ENCODE measurements around the gene RFX8.

Gene RFX8

GRCh38 chr2:101403745-101404144 lies 71.2 kb downstream of the RFX8 start:
- H3K36me3 ChIP-seq (ENCODE audit: control insufficient read depth in 5 of 5, insufficient read depth in 5 of 5, low read length in 5 of 5): no peaks in the 10 kb centered on the region
- no peak overlapping the region for H3K27ac ChIP-seq (ENCODE audit: low read depth, low read length)
- no peak overlapping the region for H3K4me3 ChIP-seq (ENCODE audit: low read depth in 1 of 5, low read length in 5 of 5)
- no peak overlapping the region for H3K9ac ChIP-seq (ENCODE audit: low read length in 5 of 5)
- peaks cover 0 to 11% (median 0%) of the 10 kb centered on the region in 5 donors for H3K4me1 ChIP-seq (ENCODE audit: control insufficient read depth in 5 of 5, insufficient read depth in 5 of 5, low read length in 5 of 5)
- H3K9me3 ChIP-seq (ENCODE audit: control insufficient read depth in 5 of 5, low read length in 5 of 5): no peaks in the 10 kb centered on the region
- H3K27me3 ChIP-seq (ENCODE audit: control insufficient read depth in 5 of 5, insufficient read depth in 4 of 5, low read length in 5 of 5): peaks cover 0 to 16% (median 4%) of the 10 kb centered on the region in 5 donors

- H3K27me3 ChIP-seq (ENCODE audit: control insufficient read depth in 5 of 5, insufficient read depth in 4 of 5, low read length in 5 of 5): peaks cover 0 to 19% (median 5%) of the 10 kb centered on the region in 5 donors
- no peak overlapping the region for H3K9ac ChIP-seq (ENCODE audit: low read length in 5 of 5)
- peaks cover 0 to 11% (median 0%) of the 10 kb centered on the region in 5 donors for H3K4me1 ChIP-seq (ENCODE audit: control insufficient read depth in 5 of 5, insufficient read depth in 5 of 5, low read length in 5 of 5)
- no peak overlapping the region for H3K27ac ChIP-seq (ENCODE audit: low read depth, low read length)
- H3K4me3 ChIP-seq (ENCODE audit: low read depth in 1 of 5, low read length in 5 of 5): no peak overlapping the region
- H3K36me3 ChIP-seq (ENCODE audit: control insufficient read depth in 5 of 5, insufficient read depth in 5 of 5, low read length in 5 of 5): no peaks in the 10 kb centered on the region
- H3K9me3 ChIP-seq (ENCODE audit: control insufficient read depth in 5 of 5, low read length in 5 of 5): no peaks in the 10 kb centered on the region
These were observed 72.3 kb downstream of the RFX8 start for GRCh38 chr2:101402630-101403029.

GRCh38 chr2:101401906-101402305 lies 73.0 kb downstream of the RFX8 start:
- H3K4me3 ChIP-seq (ENCODE audit: low read depth in 1 of 5, low read length in 5 of 5): no peak overlapping the region
- peaks cover 0 to 11% (median 0%) of the 10 kb centered on the region in 5 donors for H3K4me1 ChIP-seq (ENCODE audit: control insufficient read depth in 5 of 5, insufficient read depth in 5 of 5, low read length in 5 of 5)
- H3K27ac ChIP-seq (ENCODE audit: low read depth, low read length): no peak overlapping the region
- peaks cover 0 to 19% (median 5%) of the 10 kb centered on the region in 5 donors for H3K27me3 ChIP-seq (ENCODE audit: control insufficient read depth in 5 of 5, insufficient read depth in 4 of 5, low read length in 5 of 5)
- no peaks in the 10 kb centered on the region for H3K36me3 ChIP-seq (ENCODE audit: control insufficient read depth in 5 of 5, insufficient read depth in 5 of 5, low read length in 5 of 5)
- no peak overlapping the region for H3K9ac ChIP-seq (ENCODE audit: low read length in 5 of 5)
- no peaks in the 10 kb centered on the region for H3K9me3 ChIP-seq (ENCODE audit: control insufficient read depth in 5 of 5, low read length in 5 of 5)

GRCh38 chr2:101401326-101401665 lies 73.6 kb downstream of the RFX8 start:
- Histone ChIP-seq H3K27me3 (ENCODE audit: control insufficient read depth in 5 of 5, insufficient read depth in 4 of 5, low read length in 5 of 5) (peaks cover 0 to 19% (median 5%) of the 10 kb centered on the region in 5 donors), H3K9ac (ENCODE audit: low read length in 5 of 5) (no peak overlapping the region), H3K4me3 (ENCODE audit: low read depth in 1 of 5, low read length in 5 of 5) (no peak overlapping the region), H3K9me3 (ENCODE audit: control insufficient read depth in 5 of 5, low read length in 5 of 5) (no peaks in the 10 kb centered on the region), H3K27ac (ENCODE audit: low read depth, low read length) (no peak overlapping the region), H3K4me1 (ENCODE audit: control insufficient read depth in 5 of 5, insufficient read depth in 5 of 5, low read length in 5 of 5) (peaks cover 0 to 11% (median 0%) of the 10 kb centered on the region in 5 donors), H3K36me3 (ENCODE audit: control insufficient read depth in 5 of 5, insufficient read depth in 5 of 5, low read length in 5 of 5) (no peaks in the 10 kb centered on the region)

- Histone ChIP-seq H3K4me1 (ENCODE audit: control insufficient read depth in 5 of 5, insufficient read depth in 5 of 5, low read length in 5 of 5) (peaks cover 0 to 11% (median 0%) of the 10 kb centered on the region in 5 donors), H3K9me3 (ENCODE audit: control insufficient read depth in 5 of 5, low read length in 5 of 5) (no peaks in the 10 kb centered on the region), H3K27ac (ENCODE audit: low read depth, low read length) (no peak overlapping the region), H3K4me3 (ENCODE audit: low read depth in 1 of 5, low read length in 5 of 5) (no peak overlapping the region), H3K9ac (ENCODE audit: low read length in 5 of 5) (no peak overlapping the region), H3K36me3 (ENCODE audit: control insufficient read depth in 5 of 5, insufficient read depth in 5 of 5, low read length in 5 of 5) (no peaks in the 10 kb centered on the region), H3K27me3 (ENCODE audit: control insufficient read depth in 5 of 5, insufficient read depth in 4 of 5, low read length in 5 of 5) (peaks cover 0 to 19% (median 5%) of the 10 kb centered on the region in 5 donors)
These were observed 74.2 kb downstream of the RFX8 start for GRCh38 chr2:101400506-101401325.

GRCh38 chr2:101400048-101400447 lies 74.9 kb downstream of the RFX8 start:
- Histone ChIP-seq H3K9ac (ENCODE audit: low read length in 5 of 5) (no peak overlapping the region), H3K36me3 (ENCODE audit: control insufficient read depth in 5 of 5, insufficient read depth in 5 of 5, low read length in 5 of 5) (no peaks in the 10 kb centered on the region), H3K4me1 (ENCODE audit: control insufficient read depth in 5 of 5, insufficient read depth in 5 of 5, low read length in 5 of 5) (peaks cover 0 to 11% (median 0%) of the 10 kb centered on the region in 5 donors), H3K27ac (ENCODE audit: low read depth, low read length) (no peak overlapping the region), H3K27me3 (ENCODE audit: control insufficient read depth in 5 of 5, insufficient read depth in 4 of 5, low read length in 5 of 5) (peaks cover 0 to 19% (median 5%) of the 10 kb centered on the region in 5 donors), H3K9me3 (ENCODE audit: control insufficient read depth in 5 of 5, low read length in 5 of 5) (no peaks in the 10 kb centered on the region), H3K4me3 (ENCODE audit: low read depth in 1 of 5, low read length in 5 of 5) (no peak overlapping the region)

- no peak overlapping the region for H3K9ac ChIP-seq (ENCODE audit: low read length in 5 of 5)
- H3K4me3 ChIP-seq (ENCODE audit: low read depth in 1 of 5, low read length in 5 of 5): no peak overlapping the region
- H3K4me1 ChIP-seq (ENCODE audit: control insufficient read depth in 5 of 5, insufficient read depth in 5 of 5, low read length in 5 of 5): peaks cover 0 to 11% (median 0%) of the 10 kb centered on the region in 5 donors
- H3K27ac ChIP-seq (ENCODE audit: low read depth, low read length): no peak overlapping the region
- peaks cover 0 to 17% (median 5%) of the 10 kb centered on the region in 5 donors for H3K27me3 ChIP-seq (ENCODE audit: control insufficient read depth in 5 of 5, insufficient read depth in 4 of 5, low read length in 5 of 5)
- H3K9me3 ChIP-seq (ENCODE audit: control insufficient read depth in 5 of 5, low read length in 5 of 5): no peaks in the 10 kb centered on the region
- no peaks in the 10 kb centered on the region for H3K36me3 ChIP-seq (ENCODE audit: control insufficient read depth in 5 of 5, insufficient read depth in 5 of 5, low read length in 5 of 5)
These were observed 75.7 kb downstream of the RFX8 start for GRCh38 chr2:101399021-101399799.

GRCh38 chr2:101398116-101398821 lies 76.6 kb downstream of the RFX8 start:
- H3K9ac ChIP-seq (ENCODE audit: low read length in 5 of 5): no peak overlapping the region
- peaks cover 0 to 23% (median 5%) of the 10 kb centered on the region in 5 donors for H3K27me3 ChIP-seq (ENCODE audit: control insufficient read depth in 5 of 5, insufficient read depth in 4 of 5, low read length in 5 of 5)
- H3K9me3 ChIP-seq (ENCODE audit: control insufficient read depth in 5 of 5, low read length in 5 of 5): no peaks in the 10 kb centered on the region
- no peaks in the 10 kb centered on the region for H3K36me3 ChIP-seq (ENCODE audit: control insufficient read depth in 5 of 5, insufficient read depth in 5 of 5, low read length in 5 of 5)
- no peak overlapping the region for H3K27ac ChIP-seq (ENCODE audit: low read depth, low read length)
- peaks cover 0 to 11% (median 0%) of the 10 kb centered on the region in 5 donors for H3K4me1 ChIP-seq (ENCODE audit: control insufficient read depth in 5 of 5, insufficient read depth in 5 of 5, low read length in 5 of 5)
- no peak overlapping the region for H3K4me3 ChIP-seq (ENCODE audit: low read depth in 1 of 5, low read length in 5 of 5)

GRCh38 chr2:101396316-101396717 lies 78.6 kb downstream of the RFX8 start:
- Histone ChIP-seq H3K9ac (ENCODE audit: low read length in 5 of 5) (no peak overlapping the region), H3K9me3 (ENCODE audit: control insufficient read depth in 5 of 5, low read length in 5 of 5) (no peaks in the 10 kb centered on the region), H3K27me3 (ENCODE audit: control insufficient read depth in 5 of 5, insufficient read depth in 4 of 5, low read length in 5 of 5) (peaks cover 0 to 19% (median 4%) of the 10 kb centered on the region in 5 donors), H3K4me3 (ENCODE audit: low read depth in 1 of 5, low read length in 5 of 5) (no peak overlapping the region), H3K27ac (ENCODE audit: low read depth, low read length) (no peak overlapping the region), H3K36me3 (ENCODE audit: control insufficient read depth in 5 of 5, insufficient read depth in 5 of 5, low read length in 5 of 5) (no peaks in the 10 kb centered on the region), H3K4me1 (ENCODE audit: control insufficient read depth in 5 of 5, insufficient read depth in 5 of 5, low read length in 5 of 5) (peaks cover 0 to 11% (median 0%) of the 10 kb centered on the region in 5 donors)
